GM12878 (cell line): ENCODE data around the gene GINS2. TPM values are rescaled to one million over a fixed set of nuclear protein-coding genes. Genes with fewer than 3 reads are reported as not detected.

Experiments
- CHD1 ChIP-seq: IDR thresholded peaks from 2 replicates; pipeline ENCODE4 v1.6.1; 2012; ENCODE audit warnings: low read depth, low read length, improper control_type of control experiment
- E2F8 ChIP-seq: fragments of 450-650 bp; IDR thresholded peaks from 2 replicates; pipeline ENCODE4 v1.6.1; 2018; ENCODE audit warnings: mild to moderate bottlenecking, low read depth, moderate library complexity; ENCODE audit not compliant: partially characterized antibody
- HCFC1 ChIP-seq: fragments of 150-350 bp; IDR thresholded peaks from 2 replicates; pipeline ENCODE4 v1.6.1; 2014; ENCODE audit warnings: low read length
- IRF4 ChIP-seq: IDR thresholded peaks from 2 replicates; pipeline ENCODE4 v1.6.1; 2011; ENCODE audit warnings: low read depth, low read length
- NFIC ChIP-seq: IDR thresholded peaks from 2 replicates; pipeline ENCODE4 v1.6.1; 2012; ENCODE audit warnings: low read depth, mild to moderate bottlenecking, inconsistent platforms, low read length, moderate library complexity
- PKNOX1 ChIP-seq: fragments of 450-650 bp; IDR thresholded peaks from 2 replicates; pipeline ENCODE4 v1.6.1; 2016; ENCODE audit warnings: mild to moderate bottlenecking
- PRDM15 ChIP-seq: fragments of 450-650 bp; formaldehyde crosslinking; IDR thresholded peaks from 2 replicates; pipeline ENCODE4 v1.4.0; 2020; ENCODE audit warnings: mild to moderate bottlenecking, moderate library complexity
- STAT3 ChIP-seq: IDR thresholded peaks from 2 replicates; pipeline ENCODE4 v1.6.1; 2011; ENCODE audit warnings: low read depth, low read length, improper control_type of control experiment
- ZBTB11 ChIP-seq: fragments of 450-650 bp; formaldehyde crosslinking; IDR thresholded peaks from 2 replicates; pipeline ENCODE4 v1.5.0; 2022; ENCODE audit warnings: mild to moderate bottlenecking, missing genetic modification characterization
- ZBTB33 ChIP-seq: fragments of 450-650 bp; IDR thresholded peaks from 2 replicates; pipeline ENCODE4 v1.6.1; 2017; ENCODE audit warnings: mild to moderate bottlenecking
- ZNF207 ChIP-seq: fragments of 450-650 bp; IDR thresholded peaks from 2 replicates; pipeline ENCODE4 v1.6.1; 2014; ENCODE audit warnings: antibody characterized with exemption, mild to moderate bottlenecking, borderline replicate concordance
- polyA plus RNA-seq, 11 experiments: library from polyadenylated mRNA; depleted of rRNA in 4 of 11; unstranded in 6 of 11; stranded (reverse) in 5 of 11; fragments of >200 nt; fragmentation: Nextera tagmentation in 4 of 11; fragmentation: Illumina TruSeq in 1 of 11; extraction: Ambion mirVana in 4 of 11; extraction: Trizol in 1 of 11; gene quantifications; 1 replicate in 1 of 11; 2 replicates in 10 of 11; pipeline versions ENCODE4 v1.2.1 to v1.2.3, GENCODE V29; 2011 to 2016; ENCODE audit warnings: inconsistent platforms in 2 of 11, missing spikeins in 2 of 11, low read depth in 1 of 11
- total RNA-seq, 4 experiments: library from RNA; depleted of rRNA in 3 of 4; stranded (reverse); fragments of >200 nt in 3 of 4; fragmentation: Illumina TruSeq in 1 of 4; extraction: Trizol in 1 of 4; gene quantifications; 2 replicates each; pipeline versions ENCODE4 v1.2.1 to v1.2.3, GENCODE V29; 2013 to 2021

The GINS2 gene
- total and polyA plus RNA-seq, 10 of the 15 experiments (the other 5 are each of a cell fraction or from before 2014, with no cell fraction given) = 42.7 to 90.8 (median 57.0) TPM

- TF ChIP-seq ZBTB33 (no peak), HCFC1 (no peak), IRF4 (no peak), E2F8 (no peak), STAT3 (no peak), PKNOX1 (no peak), ZBTB11 (CRISPR knock-in tag) (no peak), ZNF207 (no peak), CHD1 (no peak), NFIC (no peak), PRDM15 (no peak)
Observed at GRCh38 chr16:85685251-85685650, 3.5 kb downstream of the GINS2 start (continued).
